ENCODE data around the gene ACAA1. TPM values are rescaled to one million over a fixed set of nuclear protein-coding genes. Genes with fewer than 3 reads are reported as not detected.
A peak's percentile ranks its signal among the peaks of the same experiment; 100 is the strongest.
"Not testable (repeated sequence)": the region's sequence is repeated elsewhere in the genome, so short reads cannot be mapped to it uniquely, and the experiment has no call there.

ACAA1 gene
- polyA plus RNA-seq, 3 donors = 55.3 to 84.9 (median 67.1) TPM

DNA sequence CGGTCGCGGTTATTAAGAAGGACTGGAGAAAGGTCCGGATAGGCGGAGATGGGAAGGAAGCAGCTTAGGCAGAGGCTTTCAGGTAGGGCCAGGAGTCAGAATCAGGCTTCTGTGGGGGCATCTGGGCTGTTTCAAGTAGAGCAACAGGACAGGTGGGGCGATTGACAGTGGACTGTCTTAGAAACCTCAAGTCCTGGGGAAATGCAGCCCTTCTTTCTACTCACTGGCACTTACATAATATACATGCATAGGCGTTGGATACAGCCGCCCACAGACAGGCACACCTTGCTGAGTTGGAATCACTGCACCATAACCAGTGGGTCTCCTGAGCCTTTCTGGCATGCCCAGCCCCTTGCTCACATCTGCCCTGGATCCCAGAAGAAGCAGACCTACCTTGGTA lies 2.3 kb upstream of the ACAA1 start:
- H3K27ac ChIP-seq (ENCODE audit: low read depth, low read length) = no peak overlapping the region
- 3 to 10% (median 3%) methylated on average over 8 of the region's 8 CpGs for WGBS, 3 donors

- 0 to 3% (median 1%) methylated on average over 52 to 65 of the region's 65 CpGs for whole genome bisulfite sequencing, 3 donors
- H3K27ac ChIP-seq (ENCODE audit: low read depth, low read length) = peak within 1 kb of the TSS; percentile 22
These were observed 1.6 kb upstream of the ACAA1 start, which contains the start of gene MYD88 for GRCh38 chr3:38138349-38139190. TSS of gene MYD88 (plus strand) at chr3:38138661. CDS start at chr3:38138701, 40 bp downstream.

GRCh38 chr3:38137615-38138348 lies 855 bp upstream of the ACAA1 start:
- peak overlapping the region; percentile 22 for H3K27ac ChIP-seq (ENCODE audit: low read depth, low read length)
- 9 to 14% (median 13%) methylated on average over 22 of the region's 22 CpGs for WGBS, 3 donors

DNA sequence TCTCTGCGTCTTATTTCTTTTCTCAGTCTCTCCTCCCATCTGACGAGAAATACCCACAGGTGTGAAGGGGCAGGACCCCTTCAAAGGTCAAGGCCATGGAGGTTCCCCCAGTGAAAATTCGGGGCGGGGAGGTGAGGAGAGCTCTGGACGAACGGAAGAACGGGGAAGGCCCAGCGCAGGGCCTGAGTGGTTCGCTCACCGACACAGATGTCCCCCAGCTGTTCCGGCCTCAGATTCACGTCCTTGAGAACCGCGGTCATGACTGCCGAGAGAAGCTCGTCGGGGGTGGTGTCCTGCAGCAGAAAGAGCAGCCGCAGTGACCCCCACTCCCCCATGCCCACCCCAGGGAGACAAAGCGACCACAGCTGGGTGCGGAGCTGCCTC lies 542 bp downstream of the ACAA1 start:
- 1% methylated on average over 19 to 20 of the region's 20 CpGs for whole genome bisulfite sequencing, 3 donors
- no peak overlapping the region for H3K27ac ChIP-seq (ENCODE audit: low read depth, low read length)

DNA sequence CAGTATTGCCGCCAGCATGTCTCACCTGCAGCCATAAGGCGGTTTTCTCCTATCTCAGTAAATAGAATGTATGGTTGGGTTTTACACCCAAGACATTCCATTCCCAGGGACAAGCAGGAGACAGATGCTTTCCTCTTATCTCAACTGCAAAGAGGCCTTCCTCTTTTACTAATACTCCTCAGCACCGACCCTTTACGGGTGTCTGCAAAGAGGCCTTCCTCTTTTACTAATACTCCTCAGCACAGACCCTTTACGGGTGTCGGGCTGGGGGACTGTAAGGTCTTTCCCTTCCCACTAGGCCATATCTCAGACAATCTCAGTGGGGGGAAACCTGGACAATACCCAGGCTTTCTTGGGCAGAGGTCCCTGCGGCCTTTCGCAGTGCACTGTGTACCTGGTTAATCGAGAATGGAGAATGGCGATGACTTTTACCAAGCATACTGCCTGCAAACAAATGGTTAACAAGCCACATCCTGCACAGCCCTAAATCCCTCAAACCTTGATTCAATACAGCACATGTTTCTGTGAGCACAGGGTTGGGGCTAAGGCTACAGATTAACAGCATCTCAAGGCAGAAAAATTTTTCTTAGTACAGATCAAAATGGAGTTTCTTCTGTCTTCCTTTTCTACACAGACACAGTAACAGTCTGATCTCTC lies 1.2 kb downstream of the ACAA1 start:
- not testable (repeated sequence) for H3K27ac ChIP-seq (ENCODE audit: low read depth, low read length)
- 35 to 59% (median 49%) methylated on average over 10 of the region's 10 CpGs for WGBS, 3 donors

- H3K27ac ChIP-seq (ENCODE audit: low read depth, low read length) = not testable (repeated sequence)
- 55 to 93% (median 89%) methylated on average over 10 of the region's 10 CpGs for WGBS, 3 donors
These were observed 2.3 kb downstream of the ACAA1 start for GRCh38 chr3:38134517-38135143.

DNA sequence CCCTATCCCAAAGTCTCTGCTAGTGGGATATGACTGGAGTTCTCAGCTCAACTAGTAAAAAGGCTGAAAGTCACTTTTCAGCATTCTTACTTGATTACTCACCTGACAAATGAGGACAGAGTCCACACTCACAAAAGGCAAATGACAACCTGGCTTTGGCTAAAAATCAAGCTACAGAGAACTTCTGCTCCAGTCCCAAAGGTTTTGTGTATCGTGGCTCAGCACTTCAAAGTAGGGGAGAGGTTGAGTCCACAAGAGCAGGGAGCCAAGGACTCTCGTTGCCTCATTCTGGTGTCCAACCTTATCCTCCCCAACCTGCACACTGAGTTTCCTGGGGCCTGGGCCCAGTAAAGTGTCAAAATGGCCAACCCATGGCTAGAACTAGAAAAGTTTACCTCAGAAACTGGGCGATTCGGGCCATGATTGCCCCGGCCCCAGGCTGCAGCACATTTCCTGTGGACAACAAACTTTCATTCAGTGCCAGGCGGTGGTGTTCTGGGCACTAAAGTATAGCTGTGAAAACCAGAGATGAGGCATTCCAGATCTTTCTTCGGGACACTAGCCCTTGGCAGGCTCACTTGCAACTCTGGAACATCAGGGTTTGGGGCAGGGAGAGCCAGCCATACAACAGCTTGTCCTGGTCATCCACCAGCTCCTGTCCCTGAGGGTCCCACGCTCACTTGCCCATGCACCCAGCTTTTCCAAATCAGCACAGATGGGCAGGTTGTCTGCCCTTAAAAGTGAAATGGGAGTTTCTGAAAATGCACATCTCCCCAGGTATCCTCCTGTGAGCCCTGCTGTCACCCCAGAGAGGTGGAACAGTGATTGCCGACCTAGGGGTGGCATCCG lies 3.1 kb downstream of the ACAA1 start:
- whole genome bisulfite sequencing, 3 donors = 62 to 91% (median 83%) methylated on average over 10 of the region's 10 CpGs
- no peak overlapping the region for H3K27ac ChIP-seq (ENCODE audit: low read depth, low read length)

DNA sequence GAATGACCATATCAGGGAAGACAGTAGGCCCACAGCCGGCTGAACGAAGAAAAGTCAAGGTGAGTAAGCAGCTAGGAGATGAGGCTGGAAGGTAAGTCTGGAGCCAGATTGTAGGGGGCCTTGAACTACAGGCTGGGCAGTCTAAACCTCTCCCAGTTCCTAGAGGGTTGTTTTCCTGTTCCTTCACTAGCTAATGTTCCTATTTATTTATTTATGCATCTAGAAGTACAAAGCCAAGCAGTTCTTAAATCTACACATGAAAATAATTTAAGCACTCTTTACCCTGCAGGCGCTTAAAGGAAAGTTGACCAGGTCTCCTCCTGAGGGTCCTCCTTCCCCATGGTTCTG lies 3.7 kb downstream of the ACAA1 start:
- 59 to 99% (median 94%) methylated on average over 3 of the region's 3 CpGs for WGBS, 3 donors

DNA sequence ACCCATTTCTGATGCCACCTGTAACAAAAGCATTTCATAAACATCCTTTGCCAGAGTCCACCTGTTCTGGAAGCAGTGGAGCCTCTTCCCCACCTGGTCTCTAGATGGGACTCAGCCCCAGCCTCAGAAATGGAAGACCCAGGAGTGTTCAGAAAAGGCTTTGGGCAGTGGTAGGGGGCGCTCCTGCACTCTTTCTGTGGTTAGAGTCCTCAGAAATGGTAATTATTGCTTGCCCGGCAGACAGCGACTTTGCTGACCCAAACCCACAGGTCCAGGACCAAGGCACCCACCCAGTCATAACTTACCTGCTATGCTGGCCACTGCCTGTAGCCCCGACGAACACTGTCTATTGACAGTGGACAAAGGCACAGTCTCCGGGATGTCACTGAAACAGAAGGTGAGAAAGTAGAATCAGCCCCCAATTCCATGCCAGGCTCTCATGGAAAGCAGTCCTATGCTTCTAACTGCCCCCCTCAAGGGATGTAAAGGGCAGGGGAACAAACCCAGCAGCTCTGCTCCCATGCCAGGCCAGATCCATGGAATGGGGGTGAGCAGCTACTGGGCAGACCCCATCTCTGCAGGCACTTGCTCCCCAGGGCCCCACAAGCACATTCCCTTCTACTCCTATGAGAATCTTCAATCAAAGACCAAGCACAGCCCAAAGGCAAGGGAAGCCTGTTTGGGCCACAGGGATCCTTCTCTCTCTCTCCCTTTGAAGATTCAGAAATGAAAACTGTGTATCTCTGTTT lies 5.1 kb downstream of the ACAA1 start:
- WGBS, 3 donors = 67 to 76% (median 72%) methylated on average over 6 of the region's 6 CpGs
- H3K27ac ChIP-seq (ENCODE audit: low read depth, low read length) = no peak overlapping the region

More for the DNA sequence above, 3.7 kb downstream of the ACAA1 start:
- no peak overlapping the region for H3K27ac ChIP-seq (ENCODE audit: low read depth, low read length)

DNA sequence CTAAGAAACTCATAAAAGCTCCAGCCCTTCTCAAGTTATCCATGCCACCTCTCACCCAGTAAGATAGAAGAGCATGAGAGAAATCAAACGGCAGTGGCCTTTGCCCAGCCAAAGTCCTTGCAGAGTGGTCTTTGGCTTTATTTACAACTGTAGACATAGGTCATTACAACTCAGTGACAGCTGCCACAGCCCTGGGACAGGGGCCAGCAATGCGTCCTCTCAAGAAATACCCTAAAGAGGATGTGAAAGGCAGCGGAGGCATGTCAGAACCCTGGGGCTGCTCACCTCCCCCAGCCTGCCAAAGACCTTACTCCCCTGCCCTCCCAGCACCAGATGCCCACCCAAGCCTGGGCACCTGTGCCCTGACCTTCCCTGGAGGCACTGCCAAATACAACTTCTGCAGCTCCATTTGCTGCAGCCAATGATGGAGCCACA lies 6.3 kb downstream of the ACAA1 start:
- WGBS, 3 donors = 61 to 78% (median 70%) methylated on average over 3 of the region's 3 CpGs
- H3K27ac ChIP-seq (ENCODE audit: low read depth, low read length) = no peak overlapping the region

- no peak overlapping the region for H3K27ac ChIP-seq (ENCODE audit: low read depth, low read length)
- 87 to 97% (median 89%) methylated on average over 5 of the region's 5 CpGs for WGBS, 3 donors
These were observed 7.9 kb downstream of the ACAA1 start for GRCh38 chr3:38129058-38129457.

DNA sequence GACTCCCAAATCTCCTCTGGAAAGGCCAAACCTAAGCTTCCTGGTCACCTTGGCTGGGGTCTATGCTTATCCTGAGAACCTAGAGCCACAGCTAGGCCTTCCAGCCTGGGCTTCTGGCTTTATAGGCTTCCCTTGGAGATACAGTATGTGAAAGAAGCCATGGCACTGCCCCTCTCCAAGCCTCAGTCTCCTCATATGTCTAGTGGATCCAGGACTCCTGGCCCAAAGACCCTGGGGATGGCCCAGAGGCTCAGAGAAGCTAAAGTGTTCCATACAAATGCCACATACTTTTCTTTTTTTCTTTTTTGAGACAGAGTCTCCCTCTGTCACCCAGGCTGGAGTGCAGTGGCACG lies 8.6 kb downstream of the ACAA1 start:
- no peak overlapping the region for H3K27ac ChIP-seq (ENCODE audit: low read depth, low read length)
- WGBS, 3 donors = 94 to 100% (median 96%) methylated on average over 1 of the region's 1 CpG

- H3K27ac ChIP-seq (ENCODE audit: low read depth, low read length) = no peak overlapping the region
- 93 to 96% (median 94%) methylated on average over 4 of the region's 4 CpGs for WGBS, 3 donors
These were observed 9.2 kb downstream of the ACAA1 start for GRCh38 chr3:38127611-38128302.

- H3K27ac ChIP-seq (ENCODE audit: low read depth, low read length) = no peak overlapping the region
- 89 to 96% (median 95%) methylated on average over 6 of the region's 6 CpGs for WGBS, 3 donors
These were observed 10.6 kb downstream of the ACAA1 start for GRCh38 chr3:38126121-38126892.

DNA sequence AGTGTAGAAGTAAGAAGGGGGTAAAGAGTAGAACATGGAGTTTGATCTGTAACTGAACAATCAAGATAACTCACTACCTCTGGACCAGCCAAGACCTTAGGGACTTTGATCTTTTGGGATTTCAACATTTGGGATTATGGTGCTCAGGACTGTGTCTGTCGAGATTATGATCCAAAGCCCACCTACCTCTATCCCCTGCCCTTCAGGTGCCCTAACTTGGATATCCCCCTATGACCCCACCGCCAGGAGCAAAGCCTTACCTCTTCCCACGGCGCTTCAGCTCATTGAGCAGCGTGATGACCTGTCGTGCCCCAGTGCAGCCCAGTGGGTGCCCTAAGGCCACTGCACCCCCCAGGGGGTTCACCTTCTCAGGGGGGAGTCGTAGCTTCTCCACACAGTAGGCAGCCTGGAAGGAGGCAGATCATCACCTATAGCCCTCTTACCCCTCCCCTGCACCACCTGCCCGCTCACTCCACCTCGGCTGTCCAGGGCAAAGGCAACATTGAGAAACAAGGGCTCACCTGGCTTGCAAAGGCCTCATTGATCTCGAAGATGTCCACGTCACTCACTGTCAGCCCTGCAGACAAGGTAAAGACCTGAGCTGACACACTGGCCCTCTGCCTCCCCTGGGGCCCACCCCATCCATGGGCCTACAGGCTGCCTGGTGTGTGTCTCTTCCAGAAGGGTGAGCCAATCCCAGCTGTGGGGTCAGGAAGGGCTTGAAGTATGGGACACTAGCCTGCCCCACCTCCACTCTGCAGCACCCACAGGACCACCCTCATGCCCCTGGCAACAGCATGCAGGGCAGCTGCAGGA lies 11.4 kb downstream of the ACAA1 start:
- WGBS, 3 donors = 91 to 96% (median 94%) methylated on average over 11 of the region's 11 CpGs
- H3K27ac ChIP-seq (ENCODE audit: low read depth, low read length) = no peak overlapping the region

All from adipose tissue (tissue), 3 donors.